IMR-90 (cell line): Measurements from ENCODE around the gene FMO1. TPM values are rescaled to one million over a fixed set of nuclear protein-coding genes. Genes with fewer than 3 reads are reported as not detected.
A peak's percentile ranks its signal among the peaks of the same experiment; 100 is the strongest.

ENCODE experiments used
- ATAC-seq: fragments of 200-7000 bp; cut with Tn5 transposase; 2 replicates; pipeline ENCODE4 v1.9.1; 2020; ENCODE audit warnings: low read depth, mild to moderate bottlenecking, moderate library complexity
- BruUV-seq: library from RNA; stranded (reverse); fragments of 400-500 nt; replicated peaks from 2 replicates; lab custom pipeline; 2021; lab: Mats Ljungman, UMichigan
- CTCF ChIA-PET: fragments of 300-600 bp; formaldehyde crosslinking; extraction: SDS; loops from one replicate; lab custom pipeline; 2021; ENCODE audit warnings: antibody characterized with exemption; lab: Yijun Ruan, JAX
- POLR2A ChIA-PET: fragments of 300-600 bp; sonication (Branson Sonifier 250); formaldehyde crosslinking; loops from one replicate; lab custom pipeline; 2022; ENCODE audit warnings: antibody characterized with exemption; ENCODE audit not compliant: unreplicated experiment; lab: Charles Lee
- DNase-seq: peaks from one replicate; pipeline ENCODE4 v3.0.0; 2013
- H2AFZ ChIP-seq: replicated peaks from 2 replicates; pipeline ENCODE3; 2013; ENCODE audit warnings: low read length, mild to moderate bottlenecking; ENCODE audit not compliant: poor library complexity
- H2AK5ac ChIP-seq: 2 replicates; pipeline ENCODE4 v1.6.1; 2013; ENCODE audit warnings: low read depth, low read length, inconsistent platforms
- H2AK9ac ChIP-seq: replicated peaks from 2 replicates; pipeline ENCODE3; 2013; ENCODE audit warnings: mild to moderate bottlenecking, low read depth, low read length, moderate library complexity; ENCODE audit not compliant: poor library complexity
- H2BK120ac ChIP-seq: 2 replicates; pipeline ENCODE4 v1.6.1; 2013; ENCODE audit warnings: low read depth, low read length, inconsistent platforms
- H2BK15ac ChIP-seq: 3 replicates; pipeline ENCODE4 v1.6.1; 2013; ENCODE audit warnings: low read depth, low read length, inconsistent platforms
- H2BK20ac ChIP-seq: 2 replicates; pipeline ENCODE4 v1.6.1; 2013; ENCODE audit warnings: low read depth, mild to moderate bottlenecking, inconsistent platforms, low read length, moderate library complexity
- H2BK5ac ChIP-seq: 2 replicates; pipeline ENCODE4 v1.6.1; 2013; ENCODE audit warnings: mild to moderate bottlenecking, low read depth, low read length, inconsistent platforms; ENCODE audit not compliant: poor library complexity, severe bottlenecking
- H3K14ac ChIP-seq: replicated peaks from 2 replicates; pipeline ENCODE4 v1.6.1; 2013; ENCODE audit warnings: low read depth, low read length, inconsistent platforms
- H3K18ac ChIP-seq: 2 replicates; pipeline ENCODE4 v1.6.1; 2013; ENCODE audit warnings: low read depth, low read length, control low read depth
- H3K23ac ChIP-seq: 2 replicates; pipeline ENCODE4 v1.6.1; 2013; ENCODE audit warnings: low read depth, low read length, inconsistent platforms
- H3K27ac ChIP-seq: 2 replicates; pipeline ENCODE4 v1.5.1; 2013; ENCODE audit warnings: mild to moderate bottlenecking, control low read depth, low read length; ENCODE audit not compliant: insufficient read depth
- H3K27me3 ChIP-seq: 2 replicates; pipeline ENCODE4 v1.6.1; 2013; ENCODE audit warnings: low read length; ENCODE audit not compliant: control insufficient read depth, insufficient read depth
- H3K36me3 ChIP-seq: 2 replicates; pipeline ENCODE4 v1.6.1; 2013; ENCODE audit warnings: low read length, mixed read lengths; ENCODE audit not compliant: control insufficient read depth, insufficient read depth
- H3K4ac ChIP-seq: 2 replicates; pipeline ENCODE4 v1.6.1; 2013; ENCODE audit warnings: low read depth, low read length, inconsistent platforms
- H3K4me1 ChIP-seq: 2 replicates; pipeline ENCODE4 v1.6.1; 2013; ENCODE audit warnings: low read length, mixed read lengths; ENCODE audit not compliant: control insufficient read depth, insufficient read depth
- H3K4me2 ChIP-seq: 2 replicates; pipeline ENCODE4 v1.6.1; 2013; ENCODE audit warnings: low read depth, mild to moderate bottlenecking, control low read depth, low read length, moderate library complexity
- H3K4me3 ChIP-seq: 2 replicates; pipeline ENCODE4 v1.5.1; 2013; ENCODE audit warnings: low read depth, mild to moderate bottlenecking, control low read depth, low read length, moderate library complexity; ENCODE audit not compliant: insufficient read depth
- H3K56ac ChIP-seq: 2 replicates; pipeline ENCODE4 v1.6.1; 2013; ENCODE audit warnings: low read length, inconsistent platforms; ENCODE audit not compliant: insufficient read depth; ENCODE audit errors: extremely low read depth
- H3K79me1 ChIP-seq, 2 experiments: 2 replicates each; pipeline ENCODE4 v1.6.1; 2013; ENCODE audit warnings: low read length in 2 of 2, inconsistent platforms in 1 of 2, low read depth in 1 of 2
- H3K9ac ChIP-seq: 2 replicates; pipeline ENCODE4 v1.6.1; 2013; ENCODE audit warnings: low read depth, low read length, control low read depth
- H3K9me1 ChIP-seq: 2 replicates; pipeline ENCODE4 v1.6.1; 2013; ENCODE audit warnings: low read length, inconsistent platforms; ENCODE audit not compliant: insufficient read depth
- H3K9me3 ChIP-seq: 2 replicates; pipeline ENCODE4 v1.6.1; 2013; ENCODE audit warnings: low read length; ENCODE audit not compliant: control insufficient read depth, insufficient read depth
- H4K20me1 ChIP-seq: 2 replicates; pipeline ENCODE4 v1.6.1; 2013; ENCODE audit warnings: low read length, inconsistent platforms; ENCODE audit not compliant: insufficient read depth
- H4K5ac ChIP-seq: 2 replicates; pipeline ENCODE4 v1.6.1; 2013; ENCODE audit warnings: mild to moderate bottlenecking, low read depth, low read length, control low read depth
- H4K8ac ChIP-seq, 2 experiments: 2 replicates each; pipeline ENCODE4 v1.6.1; 2013; ENCODE audit warnings: low read depth in 2 of 2, low read length in 2 of 2, control low read depth in 1 of 2, inconsistent platforms in 1 of 2
- H4K91ac ChIP-seq: 2 replicates; pipeline ENCODE4 v1.6.1; 2013; ENCODE audit warnings: low read depth, low read length, inconsistent platforms; ENCODE audit not compliant: insufficient read depth
- BHLHE40 ChIP-seq: fragments of 150-350 bp; IDR thresholded peaks from 2 replicates; pipeline ENCODE4 v1.6.1; 2016; ENCODE audit warnings: mild to moderate bottlenecking, low read depth, low read length
- MAZ ChIP-seq: IDR thresholded peaks from 2 replicates; pipeline ENCODE4 v1.6.1; 2012; ENCODE audit warnings: low read depth, mild to moderate bottlenecking, low read length, improper control_type of control experiment, moderate library complexity, borderline replicate concordance
- RAD21 ChIP-seq: IDR thresholded peaks from 2 replicates; pipeline ENCODE4 v1.6.1; 2012; ENCODE audit warnings: low read length, improper control_type of control experiment
- whole genome bisulfite sequencing, 2 experiments: methylation state at CpG; one replicate each; pipeline versions ENCODE4 v1.1.5 to v1.1.7; 2013; ENCODE audit warnings: missing lambda C conversion rate in 2 of 2; ENCODE audit not compliant: insufficient read length in 1 of 2; ENCODE audit errors: extremely low coverage in 2 of 2; 5-methylcytosine and 5-hydroxymethylcytosine counted together
- dilution Hi-C: fragments of 300-500 bp; cut with HindIII; formaldehyde crosslinking; loops from one replicate; pipeline ENCODE4 v1.14.3; 2018; ENCODE audit warnings: low sequenced_read_pairs; ENCODE audit not compliant: unreplicated experiment
- in situ Hi-C: fragments of 300-500 bp; cut with MboI; formaldehyde crosslinking; loops from 3 replicates; pipeline ENCODE4 v1.14.3; 2019; ENCODE audit warnings: low sequenced_read_pairs, inconsistent platforms, mixed read lengths
- intact Hi-C: fragments of 100-400 bp; cut with micrococcal nuclease; formaldehyde crosslinking; loops from 2 replicates; pipeline ENCODE4 v1.10.0; 2022
- polyA plus RNA-seq, 3 experiments: library from polyadenylated mRNA; depleted of rRNA; stranded (reverse); fragments of >200 nt; gene quantifications; 2 replicates each; pipeline ENCODE4 v1.2.3, GENCODE V29; 2012; ENCODE audit warnings: low replicate concordance in 1 of 3
- total RNA-seq: library from RNA; depleted of rRNA; stranded (reverse); fragments of >200 nt; gene quantifications from 2 replicates; pipeline ENCODE4 v1.2.3, GENCODE V29; 2012

Gene FMO1
- total and polyA plus RNA-seq, 2 of the 4 experiments (the other 2 are of a cell fraction) = not detected

- peak overlapping the region; percentile 87 for H3K56ac ChIP-seq
- no peaks in the 10 kb centered on the region for H3K79me1 ChIP-seq
- H3K36me3 ChIP-seq = no peaks in the 10 kb centered on the region
- H3K4ac ChIP-seq = peak overlapping the region; percentile 99
- intact Hi-C loops = loop anchor here (1.0 to 10.0 kb wide), 4 partner anchors 79 to 1296 kb away; partner anchors contain the start of genes GORAB and PRRX1
- peak overlapping the region; percentile 75 for H3K4me2 ChIP-seq
- H2BK120ac ChIP-seq = peak overlapping the region; percentile 99
- POLR2A ChIA-PET = interaction anchor here (0.6 kb wide), 1 partner anchor 96 kb away, joined by 3 read pairs; no protein-coding TSS in a partner anchor
- H2AFZ ChIP-seq = peak overlapping the region; percentile 94
- ATAC-seq (peak; percentile 59), DNase-seq (peak; percentile 44)
- H3K9me3 ChIP-seq = no peaks in the 10 kb centered on the region; the same call in 1 of the 2 replicates
- peak overlapping the region; percentile 71 for H2AK5ac ChIP-seq
- H4K91ac ChIP-seq = peak overlapping the region; percentile 99
- peak overlapping the region; percentile 84 to 94 for H4K8ac ChIP-seq
- H4K20me1 ChIP-seq = no peaks in the 10 kb centered on the region
- dilution Hi-C loops = no loop called here
- peaks cover 18% of the 10 kb centered on the region for H3K4me1 ChIP-seq
- H2BK15ac ChIP-seq = peak overlapping the region; percentile 93
- peak overlapping the region; percentile 98 for H3K18ac ChIP-seq
- H2AK9ac ChIP-seq = peak overlapping the region; percentile 99
- in situ Hi-C loops = no loop called here
- H2BK5ac ChIP-seq = peak overlapping the region; percentile 100
- H3K9ac ChIP-seq = peak overlapping the region; percentile 81
- peak overlapping the region; percentile 2; the same call in 1 of the 2 replicates for H3K4me3 ChIP-seq
- H3K27ac ChIP-seq = peak overlapping the region; percentile 97
- BruUV-seq = TSS peak; percentile 80
- peak overlapping the region; percentile 98 for H2BK20ac ChIP-seq
- H3K14ac ChIP-seq = peak overlapping the region; percentile 93
- no peaks in the 10 kb centered on the region for H3K27me3 ChIP-seq
- CTCF ChIA-PET = interaction anchor here (0.6 to 2.6 kb wide), 3 partner anchors 14 to 140 kb away, joined by 3 to 10 read pairs (median 3); no protein-coding TSS in a partner anchor
- peak; percentile 26; the same call in 1 of the 2 replicates for TF ChIP-seq BHLHE40
- peak; percentile 19; the same call in 1 of the 2 replicates for TF ChIP-seq MAZ
- TF ChIP-seq RAD21 = no peak
- peak overlapping the region; percentile 98 for H4K5ac ChIP-seq
- peak overlapping the region; percentile 98 for H3K23ac ChIP-seq
- H3K9me1 ChIP-seq = peaks cover 5% of the 10 kb centered on the region; the same call in 1 of the 2 replicates
- WGBS, 2 experiments = 0% methylated on average over 2 of the region's 11 CpGs; no CpG with 5 or more reads in 1 of the 2 experiments
Measured at GRCh38 chr1:171220581-171221054, 27.7 kb upstream of the FMO1 start.
